HG03108 (cell line): ENCODE data around the gene CD1E.
"Not testable (repeated sequence)": the region's sequence is repeated elsewhere in the genome, so short reads cannot be mapped to it uniquely, and the experiment has no call there.

Experiments used
- ATAC-seq: cut with Tn5 transposase; IDR thresholded peaks from one replicate; pipeline ENCODE4 v1.9.1; 2021; ENCODE audit warnings: moderate library complexity; ENCODE audit not compliant: unreplicated experiment

Gene CD1E

GRCh38 chr1:158353303-158354075, at the start of gene CD1E:
CD1E (plus strand) TSS chr1:158353894; CDS start chr1:158353989, 95 bp downstream.
- no peak for ATAC-seq

DNA sequence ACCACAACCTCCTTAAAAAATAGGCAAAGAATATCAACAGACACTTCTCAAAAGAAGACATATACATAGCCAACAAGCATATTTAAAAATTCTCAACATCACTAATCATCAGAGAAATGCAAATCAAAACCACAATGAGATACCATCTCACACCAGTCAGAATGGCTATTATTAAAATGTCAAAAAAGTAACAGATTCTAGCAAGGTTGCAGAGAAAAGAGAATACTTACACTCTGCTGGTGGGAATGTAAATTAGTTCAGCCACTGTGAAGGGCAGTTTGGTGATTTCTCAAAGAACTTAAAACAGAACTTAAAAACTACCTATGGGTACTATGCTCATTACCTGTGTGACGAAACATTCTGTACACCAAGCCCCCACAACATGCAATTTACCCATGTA, 43.1 kb upstream of the CD1E start:
- no peak for ATAC-seq

DNA sequence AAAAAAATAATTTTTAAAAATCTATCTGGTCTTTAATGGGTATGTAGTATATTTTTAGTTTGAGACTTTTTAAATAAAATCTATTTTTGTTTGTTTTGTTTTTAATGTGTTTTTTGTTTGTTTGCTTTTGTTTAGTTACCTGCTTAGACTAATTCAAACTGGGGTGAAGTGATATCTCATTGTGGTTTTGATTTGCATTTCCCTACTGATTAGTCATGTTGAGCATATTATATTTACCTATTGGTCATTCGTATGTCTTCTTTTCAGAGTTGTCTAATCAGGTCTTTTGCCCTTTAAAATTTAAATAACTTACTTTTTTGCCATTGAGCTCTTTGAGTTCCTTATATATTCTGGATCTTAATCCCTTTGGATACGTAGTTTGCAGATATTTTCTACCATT, 42.6 kb upstream of the CD1E start:
- no peak for ATAC-seq

- no peak for ATAC-seq
These were observed 29.8 kb upstream of the CD1E start for GRCh38 chr1:158323866-158324265.

DNA sequence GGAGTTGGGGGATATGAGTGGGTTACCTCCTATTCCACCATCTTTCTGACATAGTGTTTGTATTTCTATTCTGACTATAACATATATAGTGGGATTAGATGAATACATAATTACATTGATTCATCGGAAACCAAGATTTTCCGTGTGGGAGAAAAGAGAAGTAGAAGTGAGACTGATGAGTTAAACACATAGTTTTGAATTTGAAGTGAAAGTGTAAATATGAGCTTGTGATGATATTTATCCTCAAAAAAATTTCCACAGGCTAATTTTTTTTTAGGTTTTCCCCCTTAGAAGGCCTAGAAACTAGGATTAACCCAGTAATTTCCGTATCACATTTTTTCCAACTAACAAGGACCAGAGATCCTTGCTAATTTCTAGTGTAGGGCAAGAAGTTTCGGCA, 29.3 kb upstream of the CD1E start:
- ATAC-seq, result no peak

DNA sequence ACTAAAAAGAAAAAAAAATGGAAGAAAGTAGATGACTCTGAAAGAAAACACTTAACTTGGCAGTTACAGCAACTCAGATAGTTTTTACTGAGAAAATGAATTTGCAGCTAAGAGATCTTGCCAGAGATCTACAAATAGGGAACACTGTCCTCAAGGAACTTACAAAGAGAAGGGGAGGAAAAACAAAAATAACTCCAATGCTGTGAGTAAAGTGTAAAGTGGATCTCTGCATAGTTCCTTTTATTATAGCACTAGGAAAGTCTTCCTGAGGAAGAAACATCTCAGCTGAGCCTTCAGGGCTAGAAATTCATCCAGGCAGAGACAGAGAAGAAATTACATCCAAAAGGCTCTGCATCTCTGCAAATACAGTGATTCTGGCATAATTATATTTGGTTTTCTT, 26.2 kb upstream of the CD1E start:
- ATAC-seq, result no peak

DNA sequence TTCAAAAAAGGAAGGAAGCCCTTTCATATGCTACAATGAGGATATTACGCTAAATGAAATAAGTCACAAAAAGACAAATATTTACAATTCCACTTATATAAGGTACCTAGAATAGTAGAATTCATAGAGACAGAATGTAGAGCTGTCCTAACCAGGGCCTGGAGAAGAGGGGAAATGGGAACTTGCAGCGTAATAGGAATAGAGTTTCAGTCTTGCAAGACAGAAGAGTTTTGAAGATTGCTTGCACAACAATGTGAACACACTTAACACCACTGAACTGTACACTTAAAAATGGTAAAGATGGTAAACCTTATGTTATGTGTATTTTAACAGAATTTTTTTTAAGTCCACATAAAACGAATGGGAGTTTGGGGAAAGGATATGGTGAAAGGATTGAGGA, 25.3 kb upstream of the CD1E start:
- no peak for ATAC-seq

GRCh38 chr1:158329300-158329699, 24.4 kb upstream of the CD1E start:
- no peak for ATAC-seq

DNA sequence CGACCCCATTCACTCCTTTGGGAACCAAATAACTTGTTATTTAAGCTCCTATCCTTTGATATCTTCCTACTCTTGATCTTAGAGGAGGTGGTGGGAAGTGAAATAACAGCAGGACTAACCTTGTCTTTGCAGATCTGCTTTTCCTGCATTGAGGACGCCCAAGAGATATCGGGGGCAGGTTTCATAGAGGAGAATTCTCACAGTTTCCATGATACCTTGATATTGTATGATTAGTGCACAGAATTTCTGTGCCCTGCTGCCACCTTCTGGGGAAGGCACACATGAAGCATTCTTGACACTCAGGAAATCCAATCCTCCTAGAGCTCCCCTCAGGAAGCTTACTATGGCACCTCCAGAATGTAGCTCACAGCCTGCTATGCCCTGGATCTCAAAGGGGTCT, 24.0 kb upstream of the CD1E start:
- ATAC-seq, result no peak

DNA sequence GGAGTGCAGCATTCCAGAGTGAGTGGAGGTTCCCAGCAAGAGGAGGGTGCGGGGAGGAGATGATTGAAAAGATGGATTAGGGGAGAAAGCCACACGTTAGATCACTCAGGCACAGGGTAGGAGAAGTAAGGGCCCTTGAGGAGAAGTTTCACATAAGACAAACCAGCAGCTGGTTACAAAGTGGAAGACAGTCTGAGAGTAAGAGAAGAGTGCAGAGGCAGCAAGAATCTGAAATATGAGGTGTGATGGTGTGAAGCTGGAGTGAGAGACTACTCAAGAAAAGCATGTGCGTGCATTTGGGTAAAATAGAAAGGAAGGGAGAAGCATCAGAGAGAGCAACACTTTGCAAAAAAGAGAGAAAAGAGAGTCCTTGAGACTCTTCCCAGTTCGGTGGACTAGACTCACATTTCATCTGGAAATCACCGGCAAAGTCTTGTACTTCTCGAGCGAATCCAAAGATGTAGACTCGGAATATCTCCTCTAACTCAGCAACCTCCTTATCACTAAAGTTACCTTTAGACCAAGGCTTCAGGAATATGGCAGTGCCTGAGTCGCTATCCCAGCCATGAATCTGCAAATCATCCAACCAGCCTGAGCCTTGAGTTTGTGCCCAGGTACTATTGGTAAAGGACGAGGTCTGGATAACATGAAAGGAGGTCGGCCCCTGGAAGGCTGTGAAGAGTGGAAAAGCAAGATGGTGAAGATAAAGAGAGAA, 23.1 kb upstream of the CD1E start:
- ATAC-seq, result no peak

- ATAC-seq, result no peak
These were observed 22.6 kb upstream of the CD1E start for GRCh38 chr1:158331106-158331425.

GRCh38 chr1:158331481-158332150, 22.1 kb upstream of the CD1E start, which contains the start of gene CD1B:
CD1B (minus strand) TSS chr1:158331531; CDS start chr1:158331423, 108 bp downstream.
- ATAC-seq, result no peak

GRCh38 chr1:158333405-158334155, 20.1 kb upstream of the CD1E start:
- no peak for ATAC-seq

GRCh38 chr1:158334526-158335212, 19.0 kb upstream of the CD1E start:
- no peak for ATAC-seq

DNA sequence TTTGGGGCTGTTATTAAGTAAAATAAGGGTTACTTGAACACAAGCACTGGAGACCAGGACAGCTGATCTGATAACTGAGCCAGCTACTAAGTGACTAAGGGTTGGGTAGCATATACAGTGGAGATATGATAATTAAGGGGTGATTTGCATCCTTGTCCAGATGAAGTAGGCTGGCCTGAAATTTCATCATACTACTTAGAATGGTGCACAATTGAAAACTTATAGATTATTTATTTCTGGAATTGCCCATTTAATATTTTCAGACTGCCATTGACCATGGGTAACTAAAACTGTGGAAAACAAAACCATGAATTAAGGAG, 18.5 kb upstream of the CD1E start:
- no peak for ATAC-seq

- ATAC-seq, result not testable (repeated sequence)
These were observed 17.3 kb upstream of the CD1E start for GRCh38 chr1:158336413-158336812.

GRCh38 chr1:158348946-158349345, 4.7 kb upstream of the CD1E start:
- not testable (repeated sequence) for ATAC-seq

DNA sequence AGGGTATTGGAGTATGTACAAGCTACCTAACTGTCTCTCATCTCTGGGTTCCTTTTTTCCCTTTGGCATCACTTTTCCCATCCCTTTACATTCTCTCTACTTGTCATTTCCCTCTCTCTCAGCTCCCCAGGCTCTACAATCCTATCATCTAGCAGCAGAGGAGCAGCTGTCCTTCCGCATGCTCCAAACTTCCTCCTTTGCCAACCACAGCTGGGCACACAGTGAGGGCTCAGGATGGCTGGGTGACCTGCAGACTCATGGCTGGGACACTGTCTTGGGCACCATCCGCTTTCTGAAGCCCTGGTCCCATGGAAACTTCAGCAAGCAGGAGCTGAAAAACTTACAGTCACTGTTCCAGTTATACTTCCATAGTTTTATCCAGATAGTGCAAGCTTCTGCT, 561 bp downstream of the CD1E start:
- ATAC-seq, result no peak

- no peak for ATAC-seq
These were observed 2.1 kb downstream of the CD1E start for GRCh38 chr1:158355773-158356285.

GRCh38 chr1:158356616-158357015, 2.9 kb downstream of the CD1E start:
- ATAC-seq, result no peak

DNA sequence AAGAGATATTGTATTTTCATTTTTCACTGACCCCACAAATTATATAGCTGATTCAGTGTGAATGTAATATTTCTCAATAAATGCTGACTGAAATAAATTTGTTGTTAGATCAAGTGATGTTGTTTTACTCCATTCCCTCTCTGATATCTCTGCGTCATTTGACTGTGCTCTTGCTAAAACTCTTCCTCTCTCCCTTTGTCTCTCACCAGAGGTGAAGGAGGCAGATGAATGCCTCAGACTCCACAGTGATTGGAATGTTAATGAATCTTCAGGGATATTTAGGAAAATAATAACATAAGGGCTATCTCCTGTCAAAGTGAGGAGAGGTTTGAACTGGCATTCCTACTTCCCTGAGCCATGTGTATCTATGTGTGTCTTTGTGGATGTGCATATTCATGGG, 3.7 kb downstream of the CD1E start:
- ATAC-seq, result no peak
